CD14-positive monocyte (primary cell): ENCODE data around the gene CD200R1. TPM values are rescaled to one million over a fixed set of nuclear protein-coding genes. Genes with fewer than 3 reads are reported as not detected.

Experiments used
- DNase-seq, 3 donors: peaks; one replicate each; pipeline ENCODE4 v3.0.0-alpha.2; 2011 to 2022
- H2AFZ ChIP-seq: 2 replicates; pipeline ENCODE4 v1.6.0; 2012; ENCODE audit warnings: mild to moderate bottlenecking, low read depth, low read length, inconsistent platforms; ENCODE audit not compliant: insufficient read depth, poor library complexity, severe bottlenecking
- H3K27ac ChIP-seq, 2 donors: 1 replicate in 1 of 2; 2 replicates in 1 of 2; pipeline ENCODE4 v1.5.1; 2012 to 2013; ENCODE audit warnings: low read length in 2 of 2, control low read depth in 1 of 2, inconsistent platforms in 1 of 2, low read depth in 1 of 2, mild to moderate bottlenecking in 1 of 2
- H3K27me3 ChIP-seq, 2 donors: one replicate each; pipeline versions ENCODE4 v1.6.0 to v1.6.1; 2011 to 2013; ENCODE audit warnings: low read length in 2 of 2; ENCODE audit not compliant: control insufficient read depth in 2 of 2, insufficient read depth in 2 of 2
- H3K36me3 ChIP-seq, 2 donors: replicated peaks in 1 of 2; 1 replicate in 1 of 2; 2 replicates in 1 of 2; pipeline versions ENCODE4 v1.5.1 to v1.6.1; 2012 to 2013; ENCODE audit warnings: low read length in 2 of 2, control low read depth in 1 of 2, inconsistent platforms in 1 of 2, mild to moderate bottlenecking in 1 of 2; ENCODE audit not compliant: insufficient read depth in 2 of 2, control insufficient read depth in 1 of 2
- H3K4me1 ChIP-seq, 2 donors: 1 replicate in 1 of 2; 2 replicates in 1 of 2; pipeline versions ENCODE4 v1.5.1 to v1.6.1; 2012 to 2013; ENCODE audit warnings: low read length in 2 of 2, control low read depth in 1 of 2, inconsistent platforms in 1 of 2, mild to moderate bottlenecking in 1 of 2, moderate library complexity in 1 of 2; ENCODE audit not compliant: insufficient read depth in 2 of 2, control insufficient read depth in 1 of 2
- H3K4me2 ChIP-seq: replicated peaks from 2 replicates; pipeline ENCODE3; 2012; ENCODE audit warnings: low read length, moderate library complexity, mild to moderate bottlenecking; ENCODE audit not compliant: poor library complexity, severe bottlenecking; ENCODE audit errors: extremely low read depth
- H3K4me3 ChIP-seq, 3 experiments: fragments of 200-600 bp in 1 of 3; sonication (generic) in 1 of 3; replicated peaks in 1 of 3; 1 replicate in 2 of 3; 2 replicates in 1 of 3; pipeline ENCODE4 v1.5.1; 2011 to 2013; ENCODE audit warnings: low read length in 3 of 3, mild to moderate bottlenecking in 3 of 3, control low read depth in 2 of 3, low read depth in 2 of 3, inconsistent platforms in 1 of 3, moderate library complexity in 1 of 3
- H3K79me2 ChIP-seq: 2 replicates; pipeline ENCODE4 v1.6.0; 2012; ENCODE audit warnings: mild to moderate bottlenecking, control low read depth, inconsistent platforms, low read length, moderate library complexity; ENCODE audit not compliant: insufficient read depth
- H3K9ac ChIP-seq: 2 replicates; pipeline ENCODE4 v1.6.0; 2017; ENCODE audit warnings: low read length, mild to moderate bottlenecking; ENCODE audit not compliant: insufficient read depth, poor library complexity, severe bottlenecking
- H3K9me3 ChIP-seq, 2 donors: replicated peaks in 1 of 2; 1 replicate in 1 of 2; 2 replicates in 1 of 2; pipeline versions ENCODE4 v1.5.1 to v1.6.1; 2012 to 2013; ENCODE audit warnings: low read length in 2 of 2, control low read depth in 1 of 2; ENCODE audit not compliant: control insufficient read depth in 1 of 2, insufficient read depth in 1 of 2
- H4K20me1 ChIP-seq: 2 replicates; pipeline ENCODE4 v1.6.0; 2012; ENCODE audit warnings: mild to moderate bottlenecking, low read length, control low read depth, moderate library complexity; ENCODE audit not compliant: insufficient read depth
- H3K27ac Mint-ChIP-seq, 7 donors: one replicate each; pipeline ENCODE4 v1.8.0; 2020; ENCODE audit warnings: mild to moderate bottlenecking in 7 of 7, mixed read lengths in 7 of 7, moderate library complexity in 6 of 7, inconsistent platforms in 2 of 7
- H3K27me3 Mint-ChIP-seq, 3 donors: one replicate each; pipeline ENCODE4 v1.8.0; 2021 to 2022; ENCODE audit warnings: low read depth in 3 of 3, mild to moderate bottlenecking in 3 of 3, mixed read lengths in 3 of 3, moderate library complexity in 3 of 3, inconsistent platforms in 1 of 3
- H3K36me3 Mint-ChIP-seq, 2 donors: one replicate each; pipeline ENCODE4 v1.8.0; 2020; ENCODE audit warnings: mixed read lengths in 2 of 2, inconsistent platforms in 1 of 2, mild to moderate bottlenecking in 1 of 2
- H3K4me1 Mint-ChIP-seq: one replicate; pipeline ENCODE4 v1.8.0; 2020; ENCODE audit warnings: mild to moderate bottlenecking, mixed read lengths
- H3K4me3 Mint-ChIP-seq, 2 donors: one replicate each; pipeline ENCODE4 v1.8.0; 2020; ENCODE audit warnings: mild to moderate bottlenecking in 2 of 2, mixed read lengths in 2 of 2, moderate library complexity in 1 of 2
- H3K9me3 Mint-ChIP-seq, 7 donors: one replicate each; pipeline ENCODE4 v1.8.0; 2020 to 2022; ENCODE audit warnings: mixed read lengths in 7 of 7, mild to moderate bottlenecking in 6 of 7, moderate library complexity in 6 of 7, inconsistent platforms in 2 of 7
- intact Hi-C, 2 donors: fragments of 100-400 bp; cut with micrococcal nuclease; formaldehyde crosslinking; loops; one replicate each; pipeline versions ENCODE4 v1.15.0 to v1.15.1; 2023
- polyA plus RNA-seq, 3 donors: library from polyadenylated mRNA; depleted of rRNA in 1 of 3; unstranded in 2 of 3; stranded (reverse) in 1 of 3; fragments of 300-500 nt in 2 of 3; fragments of >200 nt in 1 of 3; fragmentation: Illumina TruSeq in 2 of 3; gene quantifications; 1 replicate in 2 of 3; 2 replicates in 1 of 3; pipeline ENCODE4 v1.2.3, GENCODE V29; 2012 to 2021
- TF ChIP-seq, protein P1 (sequence below): fragments of 200-600 bp; IDR thresholded peaks from one replicate; pipeline ENCODE4 v1.8.0; 2022; ENCODE audit warnings: antibody characterized with exemption, mild to moderate bottlenecking

The CD200R1 gene
- polyA plus RNA-seq, 3 donors: 1.5 to 9.0 (median 1.6) TPM

DNA sequence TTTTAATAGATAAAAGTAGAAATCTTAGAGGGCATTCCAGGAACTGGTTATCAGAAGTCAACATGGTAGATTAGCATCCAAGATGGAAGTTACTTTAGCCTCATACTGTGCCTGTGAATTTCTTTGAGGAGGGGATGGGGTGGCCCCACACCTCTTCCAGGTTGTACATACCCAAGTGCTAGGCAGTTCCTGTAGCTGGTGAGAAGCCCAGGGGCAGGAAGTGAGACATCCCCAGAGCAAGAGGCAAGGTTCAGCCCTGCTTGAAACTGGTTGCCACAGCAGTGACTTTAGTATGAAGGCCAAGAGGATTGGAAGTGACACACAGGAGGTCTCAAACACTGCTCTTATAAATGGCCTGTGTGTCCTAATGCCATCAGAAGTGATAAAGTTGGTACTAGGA, 27.8 kb upstream of the CD200R1 start:
- H3K4me2 ChIP-seq: no peak overlapping the region
- Mint-ChIP-seq H3K27me3 (peaks cover 0 to 1% (median 0%) of the 10 kb centered on the region in 3 donors), H3K9me3 (no peaks in the 10 kb centered on the region), H3K4me3 (no peak overlapping the region), H3K27ac (peak overlapping the region in 1 of 7 donors; percentile 48), H3K36me3 (peaks cover 73 to 92% of the 10 kb centered on the region in 2 donors), H3K4me1 (peaks cover 3% of the 10 kb centered on the region)
- TF ChIP-seq, protein P1, sequence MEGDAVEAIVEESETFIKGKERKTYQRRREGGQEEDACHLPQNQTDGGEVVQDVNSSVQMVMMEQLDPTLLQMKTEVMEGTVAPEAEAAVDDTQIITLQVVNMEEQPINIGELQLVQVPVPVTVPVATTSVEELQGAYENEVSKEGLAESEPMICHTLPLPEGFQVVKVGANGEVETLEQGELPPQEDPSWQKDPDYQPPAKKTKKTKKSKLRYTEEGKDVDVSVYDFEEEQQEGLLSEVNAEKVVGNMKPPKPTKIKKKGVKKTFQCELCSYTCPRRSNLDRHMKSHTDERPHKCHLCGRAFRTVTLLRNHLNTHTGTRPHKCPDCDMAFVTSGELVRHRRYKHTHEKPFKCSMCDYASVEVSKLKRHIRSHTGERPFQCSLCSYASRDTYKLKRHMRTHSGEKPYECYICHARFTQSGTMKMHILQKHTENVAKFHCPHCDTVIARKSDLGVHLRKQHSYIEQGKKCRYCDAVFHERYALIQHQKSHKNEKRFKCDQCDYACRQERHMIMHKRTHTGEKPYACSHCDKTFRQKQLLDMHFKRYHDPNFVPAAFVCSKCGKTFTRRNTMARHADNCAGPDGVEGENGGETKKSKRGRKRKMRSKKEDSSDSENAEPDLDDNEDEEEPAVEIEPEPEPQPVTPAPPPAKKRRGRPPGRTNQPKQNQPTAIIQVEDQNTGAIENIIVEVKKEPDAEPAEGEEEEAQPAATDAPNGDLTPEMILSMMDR: no peak
- H3K79me2 ChIP-seq: no peaks in the 10 kb centered on the region
- H3K27me3 ChIP-seq: no peaks in the 10 kb centered on the region
- H3K4me3 ChIP-seq: no peak overlapping the region
- H2AFZ ChIP-seq: no peak overlapping the region
- H4K20me1 ChIP-seq: peaks cover 5% of the 10 kb centered on the region
- no peaks in the 10 kb centered on the region for H3K4me1 ChIP-seq
- DNase-seq: no peak
- H3K27ac ChIP-seq: no peak overlapping the region
- intact Hi-C loops: no loop called here
- H3K9me3 ChIP-seq: no peaks in the 10 kb centered on the region
- H3K36me3 ChIP-seq: peaks cover 84 to 100% of the 10 kb centered on the region in 2 donors
- no peak overlapping the region for H3K9ac ChIP-seq

DNA sequence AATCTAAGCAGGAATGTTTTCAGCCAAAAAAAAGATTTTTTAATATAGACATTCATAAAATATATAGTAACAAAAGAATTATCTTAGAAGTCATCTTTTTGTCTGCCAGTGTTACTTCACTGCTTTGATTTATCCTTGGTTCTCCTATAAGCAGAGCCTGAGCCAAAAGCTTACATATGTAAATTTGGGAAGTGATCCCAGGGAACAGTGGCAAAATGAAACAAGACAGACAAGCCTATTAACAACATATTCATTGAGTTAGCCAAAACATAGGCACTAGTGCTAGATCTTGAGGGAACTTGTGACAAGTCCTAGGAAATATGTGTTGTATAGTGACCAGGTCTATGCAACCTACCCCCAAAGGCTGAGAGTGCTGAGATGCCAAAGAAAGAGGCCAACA, 27.1 kb upstream of the CD200R1 start:
- H3K4me3 Mint-ChIP-seq: no peak overlapping the region
- DNase-seq: no peak
- H3K27ac Mint-ChIP-seq: peak overlapping the region in 2 of 7 donors; percentile 26 to 48
- H3K4me1 Mint-ChIP-seq: peaks cover 3% of the 10 kb centered on the region
- no peak overlapping the region for H3K4me2 ChIP-seq
- TF ChIP-seq, protein P1: no peak
- H3K27ac ChIP-seq: no peak overlapping the region
- H3K4me1 ChIP-seq: no peaks in the 10 kb centered on the region
- no peak overlapping the region for H3K4me3 ChIP-seq
- peaks cover 80 to 100% of the 10 kb centered on the region in 2 donors for H3K36me3 ChIP-seq
- H2AFZ ChIP-seq: no peak overlapping the region
- no peak overlapping the region for H3K9ac ChIP-seq
- H3K36me3 Mint-ChIP-seq: peaks cover 70 to 85% of the 10 kb centered on the region in 2 donors
- no peaks in the 10 kb centered on the region for H3K9me3 ChIP-seq
- H3K79me2 ChIP-seq: peaks cover under 1% of the 10 kb centered on the region
- intact Hi-C loops: no loop called here
- H3K9me3 Mint-ChIP-seq: no peaks in the 10 kb centered on the region
- no peaks in the 10 kb centered on the region for H3K27me3 ChIP-seq
- H4K20me1 ChIP-seq: peaks cover 5% of the 10 kb centered on the region
- peaks cover 0 to 1% (median 0%) of the 10 kb centered on the region in 3 donors for H3K27me3 Mint-ChIP-seq
